IMR-90 (cell line): ENCODE measurements around the gene CDK14. TPM values are rescaled to one million over a fixed set of nuclear protein-coding genes. Genes with fewer than 3 reads are reported as not detected.

Experiments
- ATAC-seq: fragments of 200-7000 bp; cut with Tn5 transposase; 2 replicates; pipeline ENCODE4 v1.9.1; 2020; ENCODE audit warnings: low read depth, mild to moderate bottlenecking, moderate library complexity
- BruUV-seq: library from RNA; stranded (reverse); fragments of 400-500 nt; replicated peaks from 2 replicates; lab custom pipeline; 2021; lab: Mats Ljungman, UMichigan
- CTCF ChIA-PET: fragments of 300-600 bp; formaldehyde crosslinking; extraction: SDS; loops from one replicate; lab custom pipeline; 2021; ENCODE audit warnings: antibody characterized with exemption; lab: Yijun Ruan, JAX
- POLR2A ChIA-PET: fragments of 300-600 bp; sonication (Branson Sonifier 250); formaldehyde crosslinking; loops from one replicate; lab custom pipeline; 2022; ENCODE audit warnings: antibody characterized with exemption; ENCODE audit not compliant: unreplicated experiment; lab: Charles Lee
- DNase-seq: peaks from one replicate; pipeline ENCODE4 v3.0.0; 2013
- H2AFZ ChIP-seq: replicated peaks from 2 replicates; pipeline ENCODE3; 2013; ENCODE audit warnings: low read length, mild to moderate bottlenecking; ENCODE audit not compliant: poor library complexity
- H2AK5ac ChIP-seq: 2 replicates; pipeline ENCODE4 v1.6.1; 2013; ENCODE audit warnings: low read depth, low read length, inconsistent platforms
- H2AK9ac ChIP-seq: replicated peaks from 2 replicates; pipeline ENCODE3; 2013; ENCODE audit warnings: mild to moderate bottlenecking, low read depth, low read length, moderate library complexity; ENCODE audit not compliant: poor library complexity
- H2BK120ac ChIP-seq: 2 replicates; pipeline ENCODE4 v1.6.1; 2013; ENCODE audit warnings: low read depth, low read length, inconsistent platforms
- H2BK15ac ChIP-seq: 3 replicates; pipeline ENCODE4 v1.6.1; 2013; ENCODE audit warnings: low read depth, low read length, inconsistent platforms
- H2BK20ac ChIP-seq: 2 replicates; pipeline ENCODE4 v1.6.1; 2013; ENCODE audit warnings: low read depth, mild to moderate bottlenecking, inconsistent platforms, low read length, moderate library complexity
- H2BK5ac ChIP-seq: 2 replicates; pipeline ENCODE4 v1.6.1; 2013; ENCODE audit warnings: mild to moderate bottlenecking, low read depth, low read length, inconsistent platforms; ENCODE audit not compliant: poor library complexity, severe bottlenecking
- H3K14ac ChIP-seq: replicated peaks from 2 replicates; pipeline ENCODE4 v1.6.1; 2013; ENCODE audit warnings: low read depth, low read length, inconsistent platforms
- H3K18ac ChIP-seq: 2 replicates; pipeline ENCODE4 v1.6.1; 2013; ENCODE audit warnings: low read depth, low read length, control low read depth
- H3K23ac ChIP-seq: 2 replicates; pipeline ENCODE4 v1.6.1; 2013; ENCODE audit warnings: low read depth, low read length, inconsistent platforms
- H3K27ac ChIP-seq: 2 replicates; pipeline ENCODE4 v1.5.1; 2013; ENCODE audit warnings: mild to moderate bottlenecking, control low read depth, low read length; ENCODE audit not compliant: insufficient read depth
- H3K27me3 ChIP-seq: 2 replicates; pipeline ENCODE4 v1.6.1; 2013; ENCODE audit warnings: low read length; ENCODE audit not compliant: control insufficient read depth, insufficient read depth
- H3K36me3 ChIP-seq: 2 replicates; pipeline ENCODE4 v1.6.1; 2013; ENCODE audit warnings: low read length, mixed read lengths; ENCODE audit not compliant: control insufficient read depth, insufficient read depth
- H3K4ac ChIP-seq: 2 replicates; pipeline ENCODE4 v1.6.1; 2013; ENCODE audit warnings: low read depth, low read length, inconsistent platforms
- H3K4me1 ChIP-seq: 2 replicates; pipeline ENCODE4 v1.6.1; 2013; ENCODE audit warnings: low read length, mixed read lengths; ENCODE audit not compliant: control insufficient read depth, insufficient read depth
- H3K4me2 ChIP-seq: 2 replicates; pipeline ENCODE4 v1.6.1; 2013; ENCODE audit warnings: low read depth, mild to moderate bottlenecking, control low read depth, low read length, moderate library complexity
- H3K4me3 ChIP-seq: 2 replicates; pipeline ENCODE4 v1.5.1; 2013; ENCODE audit warnings: low read depth, mild to moderate bottlenecking, control low read depth, low read length, moderate library complexity; ENCODE audit not compliant: insufficient read depth
- H3K56ac ChIP-seq: 2 replicates; pipeline ENCODE4 v1.6.1; 2013; ENCODE audit warnings: low read length, inconsistent platforms; ENCODE audit not compliant: insufficient read depth; ENCODE audit errors: extremely low read depth
- H3K79me1 ChIP-seq, 2 experiments: 2 replicates each; pipeline ENCODE4 v1.6.1; 2013; ENCODE audit warnings: low read length in 2 of 2, inconsistent platforms in 1 of 2, low read depth in 1 of 2
- H3K9ac ChIP-seq: 2 replicates; pipeline ENCODE4 v1.6.1; 2013; ENCODE audit warnings: low read depth, low read length, control low read depth
- H3K9me1 ChIP-seq: 2 replicates; pipeline ENCODE4 v1.6.1; 2013; ENCODE audit warnings: low read length, inconsistent platforms; ENCODE audit not compliant: insufficient read depth
- H3K9me3 ChIP-seq: 2 replicates; pipeline ENCODE4 v1.6.1; 2013; ENCODE audit warnings: low read length; ENCODE audit not compliant: control insufficient read depth, insufficient read depth
- H4K20me1 ChIP-seq: 2 replicates; pipeline ENCODE4 v1.6.1; 2013; ENCODE audit warnings: low read length, inconsistent platforms; ENCODE audit not compliant: insufficient read depth
- H4K5ac ChIP-seq: 2 replicates; pipeline ENCODE4 v1.6.1; 2013; ENCODE audit warnings: mild to moderate bottlenecking, low read depth, low read length, control low read depth
- H4K8ac ChIP-seq, 2 experiments: 2 replicates each; pipeline ENCODE4 v1.6.1; 2013; ENCODE audit warnings: low read depth in 2 of 2, low read length in 2 of 2, control low read depth in 1 of 2, inconsistent platforms in 1 of 2
- H4K91ac ChIP-seq: 2 replicates; pipeline ENCODE4 v1.6.1; 2013; ENCODE audit warnings: low read depth, low read length, inconsistent platforms; ENCODE audit not compliant: insufficient read depth
- MAZ ChIP-seq: IDR thresholded peaks from 2 replicates; pipeline ENCODE4 v1.6.1; 2012; ENCODE audit warnings: low read depth, mild to moderate bottlenecking, low read length, improper control_type of control experiment, moderate library complexity, borderline replicate concordance
- MXI1 ChIP-seq: IDR thresholded peaks from 2 replicates; pipeline ENCODE4 v1.6.1; 2012; ENCODE audit warnings: low read depth, mild to moderate bottlenecking, low read length, moderate library complexity, borderline replicate concordance
- NFE2L2 ChIP-seq: fragments of 150-350 bp; IDR thresholded peaks from 2 replicates; pipeline ENCODE4 v1.6.1; 2016; ENCODE audit warnings: low read depth, mild to moderate bottlenecking, low read length
- RAD21 ChIP-seq: IDR thresholded peaks from 2 replicates; pipeline ENCODE4 v1.6.1; 2012; ENCODE audit warnings: low read length, improper control_type of control experiment
- SMC3 ChIP-seq: fragments of 150-350 bp; IDR thresholded peaks from 2 replicates; pipeline ENCODE4 v1.6.1; 2016; ENCODE audit warnings: low read depth, mild to moderate bottlenecking, antibody characterized with exemption, low read length, moderate library complexity
- WGBS, 2 experiments: methylation state at CpG; one replicate each; pipeline versions ENCODE4 v1.1.5 to v1.1.7; 2013; ENCODE audit warnings: missing lambda C conversion rate in 2 of 2; ENCODE audit not compliant: insufficient read length in 1 of 2; ENCODE audit errors: extremely low coverage in 2 of 2; 5-methylcytosine and 5-hydroxymethylcytosine counted together
- dilution Hi-C: fragments of 300-500 bp; cut with HindIII; formaldehyde crosslinking; loops from one replicate; pipeline ENCODE4 v1.14.3; 2018; ENCODE audit warnings: low sequenced_read_pairs; ENCODE audit not compliant: unreplicated experiment
- in situ Hi-C: fragments of 300-500 bp; cut with MboI; formaldehyde crosslinking; loops from 3 replicates; pipeline ENCODE4 v1.14.3; 2019; ENCODE audit warnings: low sequenced_read_pairs, inconsistent platforms, mixed read lengths
- intact Hi-C: fragments of 100-400 bp; cut with micrococcal nuclease; formaldehyde crosslinking; loops from 2 replicates; pipeline ENCODE4 v1.10.0; 2022
- polyA plus RNA-seq, 3 experiments: library from polyadenylated mRNA; depleted of rRNA; stranded (reverse); fragments of >200 nt; gene quantifications; 2 replicates each; pipeline ENCODE4 v1.2.3, GENCODE V29; 2012; ENCODE audit warnings: low replicate concordance in 1 of 3
- total RNA-seq: library from RNA; depleted of rRNA; stranded (reverse); fragments of >200 nt; gene quantifications from 2 replicates; pipeline ENCODE4 v1.2.3, GENCODE V29; 2012
- TF ChIP-seq, protein P1 (sequence below): fragments of 150-350 bp; IDR thresholded peaks from 2 replicates; pipeline ENCODE4 v1.6.1; 2016; ENCODE audit warnings: low read depth, mild to moderate bottlenecking, low read length, moderate library complexity, borderline replicate concordance
- TF ChIP-seq, protein P2 (sequence below): conservative IDR thresholded peaks from 2 replicates; pipeline ENCODE4 v1.5.1; 2012; ENCODE audit warnings: mild to moderate bottlenecking, low read depth, low read length, improper control_type of control experiment
- TF ChIP-seq, protein P3 (sequence below): fragments of 150-350 bp; IDR thresholded peaks from 2 replicates; pipeline ENCODE4 v1.6.1; 2017; ENCODE audit warnings: mild to moderate bottlenecking, antibody characterized with exemption, low read length, low read depth

The CDK14 gene
- total and polyA plus RNA-seq, 2 of the 4 experiments (the other 2 are of a cell fraction), result 10.1 to 29.6 TPM

DNA sequence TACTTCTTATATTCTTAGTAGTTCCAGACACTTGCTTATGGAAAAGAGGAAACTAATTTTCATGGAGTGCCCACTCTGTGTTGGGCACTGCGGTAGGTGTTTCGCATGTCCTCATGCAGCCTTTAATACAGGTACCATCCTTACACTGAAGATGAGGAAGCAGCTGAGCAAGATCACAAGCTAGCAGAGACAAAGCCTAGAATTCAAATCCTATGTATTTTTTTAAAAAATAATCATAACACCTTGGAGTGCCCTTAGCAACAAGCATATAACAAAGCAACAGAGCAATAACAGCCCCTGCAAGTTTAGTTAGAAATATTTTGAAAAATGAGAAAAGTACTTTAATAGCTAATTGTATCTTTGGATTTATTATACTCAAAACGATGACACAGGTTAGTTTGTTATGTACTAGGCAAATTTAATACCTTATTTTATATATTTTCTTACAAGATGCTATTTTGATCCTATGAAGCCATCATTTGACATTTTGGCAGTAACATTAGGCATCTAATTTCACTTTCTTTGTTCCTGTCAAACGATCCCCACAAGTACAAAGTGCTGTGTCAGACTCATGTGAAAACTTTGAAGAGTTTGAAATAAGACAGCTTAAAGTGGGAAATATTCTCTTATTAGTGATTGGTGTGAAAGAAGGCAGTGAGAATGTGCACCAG lies 245.8 kb downstream of the CDK14 start:
- Histone ChIP-seq H3K4me3 (no peak overlapping the region), H2BK5ac (no peak overlapping the region), H4K8ac (no peak overlapping the region), H3K23ac (no peak overlapping the region), H3K9ac (no peak overlapping the region), H4K5ac (no peak overlapping the region), H3K18ac (no peak overlapping the region), H3K56ac (no peak overlapping the region), H3K36me3 (no peaks in the 10 kb centered on the region), H3K27me3 (no peaks in the 10 kb centered on the region), H4K91ac (no peak overlapping the region), H2BK20ac (no peak overlapping the region), H3K27ac (no peak overlapping the region), H2AK9ac (no peak overlapping the region), H3K14ac (no peak overlapping the region), H3K4me1 (no peaks in the 10 kb centered on the region), H3K4ac (no peak overlapping the region), H2BK15ac (no peak overlapping the region), H2BK120ac (no peak overlapping the region), H2AFZ (no peak overlapping the region), H2AK5ac (no peak overlapping the region), H3K9me1 (no peaks in the 10 kb centered on the region), H3K4me2 (no peak overlapping the region), H3K79me1 (peaks cover 3 to 10% of the 10 kb centered on the region in 2 experiments; a peak in 3 of 4 replicates), H3K9me3 (0 out of 2 replicates have a peak, but pooled peaks cover 2% of the 10 kb centered on the region), H4K20me1 (no peaks in the 10 kb centered on the region)
- in situ Hi-C loops (no loop called here), dilution Hi-C loops (no loop called here), intact Hi-C loops (no loop called here)
- ChIA-PET POLR2A (no interaction called here), CTCF (no interaction called here)
- TF ChIP-seq, protein P1, sequence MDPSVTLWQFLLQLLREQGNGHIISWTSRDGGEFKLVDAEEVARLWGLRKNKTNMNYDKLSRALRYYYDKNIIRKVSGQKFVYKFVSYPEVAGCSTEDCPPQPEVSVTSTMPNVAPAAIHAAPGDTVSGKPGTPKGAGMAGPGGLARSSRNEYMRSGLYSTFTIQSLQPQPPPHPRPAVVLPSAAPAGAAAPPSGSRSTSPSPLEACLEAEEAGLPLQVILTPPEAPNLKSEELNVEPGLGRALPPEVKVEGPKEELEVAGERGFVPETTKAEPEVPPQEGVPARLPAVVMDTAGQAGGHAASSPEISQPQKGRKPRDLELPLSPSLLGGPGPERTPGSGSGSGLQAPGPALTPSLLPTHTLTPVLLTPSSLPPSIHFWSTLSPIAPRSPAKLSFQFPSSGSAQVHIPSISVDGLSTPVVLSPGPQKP, result no peak
- TF ChIP-seq SMC3, result no peak
- TF ChIP-seq NFE2L2, result no peak
- TF ChIP-seq, protein P2, sequence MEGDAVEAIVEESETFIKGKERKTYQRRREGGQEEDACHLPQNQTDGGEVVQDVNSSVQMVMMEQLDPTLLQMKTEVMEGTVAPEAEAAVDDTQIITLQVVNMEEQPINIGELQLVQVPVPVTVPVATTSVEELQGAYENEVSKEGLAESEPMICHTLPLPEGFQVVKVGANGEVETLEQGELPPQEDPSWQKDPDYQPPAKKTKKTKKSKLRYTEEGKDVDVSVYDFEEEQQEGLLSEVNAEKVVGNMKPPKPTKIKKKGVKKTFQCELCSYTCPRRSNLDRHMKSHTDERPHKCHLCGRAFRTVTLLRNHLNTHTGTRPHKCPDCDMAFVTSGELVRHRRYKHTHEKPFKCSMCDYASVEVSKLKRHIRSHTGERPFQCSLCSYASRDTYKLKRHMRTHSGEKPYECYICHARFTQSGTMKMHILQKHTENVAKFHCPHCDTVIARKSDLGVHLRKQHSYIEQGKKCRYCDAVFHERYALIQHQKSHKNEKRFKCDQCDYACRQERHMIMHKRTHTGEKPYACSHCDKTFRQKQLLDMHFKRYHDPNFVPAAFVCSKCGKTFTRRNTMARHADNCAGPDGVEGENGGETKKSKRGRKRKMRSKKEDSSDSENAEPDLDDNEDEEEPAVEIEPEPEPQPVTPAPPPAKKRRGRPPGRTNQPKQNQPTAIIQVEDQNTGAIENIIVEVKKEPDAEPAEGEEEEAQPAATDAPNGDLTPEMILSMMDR, result no peak
- TF ChIP-seq, protein P3, sequence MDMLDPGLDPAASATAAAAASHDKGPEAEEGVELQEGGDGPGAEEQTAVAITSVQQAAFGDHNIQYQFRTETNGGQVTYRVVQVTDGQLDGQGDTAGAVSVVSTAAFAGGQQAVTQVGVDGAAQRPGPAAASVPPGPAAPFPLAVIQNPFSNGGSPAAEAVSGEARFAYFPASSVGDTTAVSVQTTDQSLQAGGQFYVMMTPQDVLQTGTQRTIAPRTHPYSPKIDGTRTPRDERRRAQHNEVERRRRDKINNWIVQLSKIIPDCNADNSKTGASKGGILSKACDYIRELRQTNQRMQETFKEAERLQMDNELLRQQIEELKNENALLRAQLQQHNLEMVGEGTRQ, result no peak
- no peak for TF ChIP-seq MXI1
- TF ChIP-seq RAD21, result no peak
- no peak for TF ChIP-seq MAZ
- no CpG with 5 or more reads among the region's 4 CpGs for WGBS, 2 experiments
- ATAC-seq (no peak), DNase-seq (no peak)
- no TSS peak for BruUV-seq
